HepG2 (cell line): ENCODE data around the gene JTB. TPM values are rescaled to one million over a fixed set of nuclear protein-coding genes. Genes with fewer than 3 reads are reported as not detected.

Source experiments
- ATF4 ChIP-seq, 2 experiments: fragments of 450-650 bp in 1 of 2; sonication (generic) in 1 of 2; formaldehyde crosslinking; IDR thresholded peaks; 2 replicates each; pipeline versions ENCODE4 v1.5.0 to v1.8.0; 2020 to 2022; ENCODE audit warnings: mild to moderate bottlenecking in 1 of 2, missing genetic modification reagents in 1 of 2
- CBX5 ChIP-seq: sonication (generic); formaldehyde crosslinking; IDR thresholded peaks from 2 replicates; pipeline ENCODE4 v1.4.0; 2020; ENCODE audit warnings: missing genetic modification reagents, borderline replicate concordance
- HMGA1 ChIP-seq: sonication (generic); formaldehyde crosslinking; conservative IDR thresholded peaks from 2 replicates; pipeline ENCODE4 v1.4.0; 2020; ENCODE audit warnings: missing genetic modification reagents
- JUNB ChIP-seq: sonication (generic); formaldehyde crosslinking; IDR thresholded peaks from 2 replicates; pipeline ENCODE4 v1.8.0; 2022; ENCODE audit warnings: missing genetic modification reagents, mild to moderate bottlenecking, borderline replicate concordance
- NR2C2 ChIP-seq: sonication (generic); formaldehyde crosslinking; IDR thresholded peaks from 2 replicates; pipeline ENCODE4 v1.4.0; 2020; ENCODE audit warnings: missing genetic modification reagents, mild to moderate bottlenecking, moderate library complexity, borderline replicate concordance
- SIN3A ChIP-seq: IDR thresholded peaks from 2 replicates; pipeline ENCODE4 v1.6.1; 2011; ENCODE audit warnings: low read depth, mild to moderate bottlenecking, control low read depth, low read length, borderline replicate concordance
- SMAD3 ChIP-seq: sonication (generic); formaldehyde crosslinking; IDR thresholded peaks from 2 replicates; pipeline ENCODE4 v1.4.0; 2020; ENCODE audit warnings: missing genetic modification reagents
- SRY ChIP-seq: sonication (generic); formaldehyde crosslinking; IDR thresholded peaks from 2 replicates; pipeline ENCODE4 v1.8.0; 2022; ENCODE audit warnings: mild to moderate bottlenecking, missing genetic modification reagents
- TBX3 ChIP-seq: fragments of 450-650 bp; IDR thresholded peaks from 2 replicates; pipeline ENCODE4 v1.6.1; 2017; ENCODE audit warnings: antibody characterized with exemption, mild to moderate bottlenecking, inconsistent platforms, borderline replicate concordance
- ZFX ChIP-seq: sonication (generic); formaldehyde crosslinking; IDR thresholded peaks from 2 replicates; pipeline ENCODE4 v1.4.0; 2020; ENCODE audit warnings: mild to moderate bottlenecking, low read depth, missing genetic modification reagents, moderate library complexity
- ZNF263 ChIP-seq: sonication (generic); formaldehyde crosslinking; IDR thresholded peaks from 2 replicates; pipeline ENCODE4 v1.4.0; 2020; ENCODE audit warnings: missing genetic modification reagents
- ZNF280D ChIP-seq: sonication (generic); formaldehyde crosslinking; IDR thresholded peaks from 2 replicates; pipeline ENCODE4 v1.5.1; 2020; ENCODE audit warnings: mild to moderate bottlenecking, missing genetic modification reagents
- ZNF431 ChIP-seq: sonication (generic); formaldehyde crosslinking; IDR thresholded peaks from 2 replicates; pipeline ENCODE4 v1.9.0; 2022; ENCODE audit warnings: missing genetic modification reagents, low read depth, mild to moderate bottlenecking, borderline replicate concordance
- ZNF589 ChIP-seq: sonication (generic); formaldehyde crosslinking; conservative IDR thresholded peaks from 2 replicates; pipeline ENCODE4 v1.8.0; 2022; ENCODE audit warnings: mild to moderate bottlenecking, moderate library complexity, missing genetic modification reagents
- ZNF609 ChIP-seq: sonication (generic); formaldehyde crosslinking; IDR thresholded peaks from 2 replicates; pipeline ENCODE4 v1.4.0; 2020; ENCODE audit warnings: mild to moderate bottlenecking, missing genetic modification reagents, borderline replicate concordance
- ZNF672 ChIP-seq: sonication (generic); formaldehyde crosslinking; IDR thresholded peaks from 2 replicates; pipeline ENCODE4 v1.8.1; 2022; ENCODE audit warnings: missing genetic modification reagents
- ZNF766 ChIP-seq: sonication (generic); formaldehyde crosslinking; IDR thresholded peaks from 2 replicates; pipeline ENCODE4 v1.5.0; 2020; ENCODE audit warnings: missing genetic modification reagents, borderline replicate concordance
- ZNF788 ChIP-seq: sonication (generic); formaldehyde crosslinking; IDR thresholded peaks from 2 replicates; pipeline ENCODE4 v1.5.0; 2020; ENCODE audit warnings: mild to moderate bottlenecking, missing genetic modification reagents, borderline replicate concordance
- polyA plus RNA-seq, 8 experiments: library from polyadenylated mRNA; depleted of rRNA in 3 of 8; stranded (reverse) in 7 of 8; unstranded in 1 of 8; fragments of >200 nt; fragmentation: Illumina TruSeq in 4 of 8; extraction: Trizol in 4 of 8; gene quantifications; 2 replicates each; pipeline versions ENCODE4 v1.2.1 to v1.2.3, GENCODE V29; 2011 to 2016; ENCODE audit warnings: low read depth in 4 of 8, missing spikeins in 1 of 8, mixed read lengths in 1 of 8; ENCODE audit not compliant: insufficient read depth in 1 of 8
- total RNA-seq, 5 experiments: library from RNA; depleted of rRNA; stranded (reverse); fragments of >200 nt; fragmentation: Illumina TruSeq; extraction: Trizol; gene quantifications; 2 replicates each; pipeline ENCODE4 v1.2.3, GENCODE V29; 2016; ENCODE audit warnings: low read depth in 1 of 5

Gene JTB
- total and polyA plus RNA-seq, 2 of the 13 experiments (the other 11 are each of a cell fraction or from before 2014, with no cell fraction given), result 96.7 to 99.2 TPM

- peak; percentile 63; the same call in 1 of the 2 replicates for TF ChIP-seq ZNF280D (CRISPR knock-in tag)
- 0 out of 2 replicates have a peak, but pooled peaks have one; percentile 39 for TF ChIP-seq SRY (CRISPR knock-in tag)
- peak; percentile 93 for TF ChIP-seq ZFX (CRISPR knock-in tag)
- TF ChIP-seq CBX5, result no peak; the same call in 1 of the 2 replicates
- TF ChIP-seq ZNF589 (CRISPR knock-in tag), result peak; percentile 30; the same call in 1 of the 2 replicates
- TF ChIP-seq ATF4 (CRISPR knock-in tag; IDR thresholded peaks at IDR 0.05), result peak in 1 of 2 experiments; percentile 62; a peak in 1 of 4 replicates
- TF ChIP-seq HMGA1 (CRISPR knock-in tag), result 0 out of 2 replicates have a peak, but pooled peaks have one; percentile 91
- 0 out of 2 replicates have a peak, but pooled peaks have one; percentile 23 for TF ChIP-seq ZNF263
- TF ChIP-seq NR2C2, result peak; percentile 69; the same call in 1 of the 2 replicates
- TF ChIP-seq SMAD3, result 0 out of 2 replicates have a peak, but pooled peaks have one; percentile 54
- TF ChIP-seq JUNB (CRISPR knock-in tag), result no peak
- TF ChIP-seq ZNF431 (CRISPR knock-in tag), result 0 out of 2 replicates have a peak, but pooled peaks have one; percentile 15
- peak; percentile 27; the same call in 1 of the 2 replicates for TF ChIP-seq TBX3
- TF ChIP-seq ZNF672, result no peak
- no peak for TF ChIP-seq ZNF609 (CRISPR knock-in tag)
- 0 out of 2 replicates have a peak, but pooled peaks have one; percentile 52 for TF ChIP-seq ZNF766 (CRISPR knock-in tag)
- TF ChIP-seq SIN3A, result peak; percentile 66; the same call in 1 of the 2 replicates
- peak; percentile 59; the same call in 1 of the 2 replicates for TF ChIP-seq ZNF788 (CRISPR knock-in tag)
These were observed at the start of gene JTB (continued) for GRCh38 chr1:153977250-153978240.
